ENCODE measurements around the gene NPR2. TPM values are rescaled to one million over a fixed set of nuclear protein-coding genes. Genes with fewer than 3 reads are reported as not detected.
A peak's percentile ranks its signal among the peaks of the same experiment; 100 is the strongest.

NPR2 gene
- total and polyA plus RNA-seq, 7 experiments from 2014 or later: 1.0 to 22.2 (median 3.9) TPM

- DNase-seq (no peak), ATAC-seq (no peak)
- H3K27ac Mint-ChIP-seq: peak overlapping the region in 1 of 9 donors; percentile 34
- Histone ChIP-seq H3K4me1 (ENCODE audit: control insufficient read depth in 2 of 2, insufficient read depth in 2 of 2, low read length in 2 of 2) (peaks cover 3 to 7% of the 10 kb centered on the region in 2 donors), H3K36me3 (ENCODE audit: control insufficient read depth in 2 of 3, insufficient read depth in 3 of 3, low read length in 3 of 3) (peaks cover 0 to 3% (median 0%) of the 10 kb centered on the region in 3 experiments), H3K27me3 (ENCODE audit: control insufficient read depth in 2 of 2, insufficient read depth in 2 of 2, low read length in 2 of 2) (no peaks in the 10 kb centered on the region), H3K9me3 (ENCODE audit: control insufficient read depth in 2 of 3, low read length in 3 of 3) (no peaks in the 10 kb centered on the region), H3K4me3 (ENCODE audit: low read length) (no peak overlapping the region), H3K27ac (ENCODE audit: low read depth, low read length) (no peak overlapping the region)
- CTCF ChIA-PET: interaction anchor here (0.6 to 1.0 kb wide), 3 partner anchors 8 to 1383 kb away, joined by 3 to 6 read pairs (median 3); no protein-coding TSS in a partner anchor
- no peaks in the 10 kb centered on the region for H3K27me3 Mint-ChIP-seq
- intact Hi-C loops (cut with micrococcal nuclease): no loop called here
- peaks cover 18 to 41% (median 31%) of the 10 kb centered on the region in 7 donors for H3K4me1 Mint-ChIP-seq
- H3K4me3 Mint-ChIP-seq: no peak overlapping the region
- no peaks in the 10 kb centered on the region for H3K36me3 Mint-ChIP-seq
- H3K9me3 Mint-ChIP-seq: no peaks in the 10 kb centered on the region
- POLR2A ChIA-PET: no interaction called here
These were observed 43.1 kb downstream of the NPR2 start for GRCh38 chr9:35834260-35835215.

- no peak overlapping the region for H3K4me3 Mint-ChIP-seq
- peaks cover 11 to 37% (median 24%) of the 10 kb centered on the region in 7 donors for H3K4me1 Mint-ChIP-seq
- ATAC-seq (peak; percentile 21), DNase-seq (no peak)
- Histone ChIP-seq H3K4me1 (ENCODE audit: control insufficient read depth in 2 of 2, insufficient read depth in 2 of 2, low read length in 2 of 2) (peaks cover 0 to under 1% of the 10 kb centered on the region in 2 donors), H3K36me3 (ENCODE audit: control insufficient read depth in 2 of 3, insufficient read depth in 3 of 3, low read length in 3 of 3) (peaks cover 0 to 3% (median 0%) of the 10 kb centered on the region in 3 experiments), H3K27me3 (ENCODE audit: control insufficient read depth in 2 of 2, insufficient read depth in 2 of 2, low read length in 2 of 2) (no peaks in the 10 kb centered on the region), H3K4me3 (ENCODE audit: low read length) (no peak overlapping the region), H3K27ac (ENCODE audit: low read depth, low read length) (no peak overlapping the region), H3K9me3 (ENCODE audit: control insufficient read depth in 2 of 3, low read length in 3 of 3) (no peaks in the 10 kb centered on the region)
- no peaks in the 10 kb centered on the region for H3K36me3 Mint-ChIP-seq
- ChIA-PET POLR2A (no interaction called here), CTCF (interaction anchor here (0.6 to 1.0 kb wide), 2 partner anchors 9 to 1384 kb away, joined by 3 read pairs; no protein-coding TSS in a partner anchor)
- intact Hi-C loops (cut with micrococcal nuclease): no loop called here
- H3K27ac Mint-ChIP-seq: no peak overlapping the region
- H3K9me3 Mint-ChIP-seq: no peaks in the 10 kb centered on the region
- H3K27me3 Mint-ChIP-seq: no peaks in the 10 kb centered on the region
These were observed 43.8 kb downstream of the NPR2 start for GRCh38 chr9:35835216-35835632.

GRCh38 chr9:35835766-35836165 lies 44.4 kb downstream of the NPR2 start:
- Mint-ChIP-seq H3K27ac (peak overlapping the region in 1 of 9 donors; percentile 74), H3K36me3 (no peaks in the 10 kb centered on the region), H3K9me3 (no peaks in the 10 kb centered on the region), H3K27me3 (no peaks in the 10 kb centered on the region), H3K4me1 (peaks cover 7 to 37% (median 19%) of the 10 kb centered on the region in 7 donors), H3K4me3 (no peak overlapping the region)
- intact Hi-C loops (cut with micrococcal nuclease): no loop called here
- Histone ChIP-seq H3K27me3 (ENCODE audit: control insufficient read depth in 2 of 2, insufficient read depth in 2 of 2, low read length in 2 of 2) (no peaks in the 10 kb centered on the region), H3K27ac (ENCODE audit: low read depth, low read length) (no peak overlapping the region), H3K9me3 (ENCODE audit: control insufficient read depth in 2 of 3, low read length in 3 of 3) (no peaks in the 10 kb centered on the region), H3K4me1 (ENCODE audit: control insufficient read depth in 2 of 2, insufficient read depth in 2 of 2, low read length in 2 of 2) (no peaks in the 10 kb centered on the region), H3K36me3 (ENCODE audit: control insufficient read depth in 2 of 3, insufficient read depth in 3 of 3, low read length in 3 of 3) (peaks cover 0 to 3% (median 0%) of the 10 kb centered on the region in 3 experiments), H3K4me3 (ENCODE audit: low read length) (no peak overlapping the region)
- ATAC-seq (no peak), DNase-seq (no peak)
- CTCF ChIA-PET: interaction anchor here (0.6 to 1.0 kb wide), 2 partner anchors 10 to 1384 kb away, joined by 3 read pairs; no protein-coding TSS in a partner anchor
- POLR2A ChIA-PET: no interaction called here

- no peaks in the 10 kb centered on the region for H3K36me3 Mint-ChIP-seq
- H3K27ac ChIP-seq (ENCODE audit: low read depth, low read length): no peak overlapping the region
- CTCF ChIA-PET: interaction anchor here (1.2 kb wide), 1 partner anchor 45 kb away, joined by 3 read pairs; no protein-coding TSS in a partner anchor
- intact Hi-C loops (cut with micrococcal nuclease): no loop called here
- H3K4me3 ChIP-seq (ENCODE audit: low read length): no peak overlapping the region
- peak overlapping the region in 1 of 9 donors; percentile 11 for H3K27ac Mint-ChIP-seq
- DNase-seq: no peak
- ATAC-seq: no peak
- no peak overlapping the region for H3K4me3 Mint-ChIP-seq
- no peaks in the 10 kb centered on the region for H3K9me3 Mint-ChIP-seq
- H3K4me1 Mint-ChIP-seq: peaks cover 4 to 31% (median 10%) of the 10 kb centered on the region in 7 donors
- H3K9me3 ChIP-seq (ENCODE audit: control insufficient read depth in 2 of 3, low read length in 3 of 3): no peaks in the 10 kb centered on the region
- peaks cover 0 to 3% (median 0%) of the 10 kb centered on the region in 3 experiments for H3K36me3 ChIP-seq (ENCODE audit: control insufficient read depth in 2 of 3, insufficient read depth in 3 of 3, low read length in 3 of 3)
- H3K4me1 ChIP-seq (ENCODE audit: control insufficient read depth in 2 of 2, insufficient read depth in 2 of 2, low read length in 2 of 2): no peaks in the 10 kb centered on the region
- POLR2A ChIA-PET: no interaction called here
- no peaks in the 10 kb centered on the region for H3K27me3 Mint-ChIP-seq
- no peaks in the 10 kb centered on the region for H3K27me3 ChIP-seq (ENCODE audit: control insufficient read depth in 2 of 2, insufficient read depth in 2 of 2, low read length in 2 of 2)
These were observed 45.2 kb downstream of the NPR2 start for GRCh38 chr9:35836595-35836994.

DNA sequence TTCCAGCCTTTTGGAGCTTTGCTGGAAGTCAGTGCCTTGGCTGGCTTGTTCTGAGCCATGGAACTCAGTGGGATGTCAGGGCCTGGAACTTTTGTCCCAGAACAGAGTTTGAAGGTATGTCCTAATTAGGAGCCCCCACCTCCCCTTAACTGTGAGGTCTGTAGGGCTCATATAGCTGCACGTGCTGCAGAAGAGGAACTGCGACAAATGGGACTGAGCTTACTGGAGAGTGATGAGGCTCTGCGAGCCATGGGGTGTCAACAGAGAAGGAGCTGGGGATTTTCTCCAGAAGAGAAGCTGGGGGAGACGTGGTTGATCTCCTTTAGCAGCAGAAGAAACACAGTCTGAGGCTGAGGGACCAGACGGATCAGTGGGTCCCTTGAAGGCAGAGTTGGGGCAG lies 48.5 kb downstream of the NPR2 start:
- H3K4me1 Mint-ChIP-seq: peaks cover 6 to 26% (median 10%) of the 10 kb centered on the region in 7 donors
- no peak for DNase-seq

GRCh38 chr9:35840881-35841644 lies 49.7 kb downstream of the NPR2 start:
- H3K27ac Mint-ChIP-seq: no peak overlapping the region
- no peak for ATAC-seq
- no peak overlapping the region for H3K4me3 Mint-ChIP-seq
- intact Hi-C loops (cut with micrococcal nuclease): no loop called here
- H3K4me3 ChIP-seq (ENCODE audit: low read length): no peak overlapping the region
- no peaks in the 10 kb centered on the region for H3K36me3 Mint-ChIP-seq
- no peaks in the 10 kb centered on the region for H3K27me3 Mint-ChIP-seq
- ChIA-PET POLR2A (no interaction called here), CTCF (interaction anchor here (1.0 kb wide), 1 partner anchor 165 kb away, joined by 4 read pairs; no protein-coding TSS in a partner anchor)
- H3K9me3 Mint-ChIP-seq: no peaks in the 10 kb centered on the region
- H3K27me3 ChIP-seq (ENCODE audit: control insufficient read depth in 2 of 2, insufficient read depth in 2 of 2, low read length in 2 of 2): no peaks in the 10 kb centered on the region
- peaks cover 15 to 34% (median 19%) of the 10 kb centered on the region in 7 donors for H3K4me1 Mint-ChIP-seq
- no peak for DNase-seq
- no peaks in the 10 kb centered on the region for H3K9me3 ChIP-seq (ENCODE audit: control insufficient read depth in 2 of 3, low read length in 3 of 3)
- no peaks in the 10 kb centered on the region for H3K36me3 ChIP-seq (ENCODE audit: control insufficient read depth in 2 of 3, insufficient read depth in 3 of 3, low read length in 3 of 3)
- no peak overlapping the region for H3K27ac ChIP-seq (ENCODE audit: low read depth, low read length)
- H3K4me1 ChIP-seq (ENCODE audit: control insufficient read depth in 2 of 2, insufficient read depth in 2 of 2, low read length in 2 of 2): peaks cover 0 to 19% of the 10 kb centered on the region in 2 donors

More for the DNA sequence above, 48.5 kb downstream of the NPR2 start:
- Mint-ChIP-seq H3K36me3 (no peaks in the 10 kb centered on the region), H3K4me3 (no peak overlapping the region), H3K9me3 (no peaks in the 10 kb centered on the region), H3K27ac (peak overlapping the region in 1 of 9 donors; percentile 87), H3K27me3 (no peaks in the 10 kb centered on the region)
- Histone ChIP-seq H3K4me1 (ENCODE audit: control insufficient read depth in 2 of 2, insufficient read depth in 2 of 2, low read length in 2 of 2) (peaks cover 0 to 8% of the 10 kb centered on the region in 2 donors), H3K4me3 (ENCODE audit: low read length) (no peak overlapping the region), H3K27me3 (ENCODE audit: control insufficient read depth in 2 of 2, insufficient read depth in 2 of 2, low read length in 2 of 2) (no peaks in the 10 kb centered on the region), H3K9me3 (ENCODE audit: control insufficient read depth in 2 of 3, low read length in 3 of 3) (no peaks in the 10 kb centered on the region), H3K27ac (ENCODE audit: low read depth, low read length) (no peak overlapping the region), H3K36me3 (ENCODE audit: control insufficient read depth in 2 of 3, insufficient read depth in 3 of 3, low read length in 3 of 3) (peaks cover 0 to 3% (median 0%) of the 10 kb centered on the region in 3 experiments)
- ChIA-PET POLR2A (interaction anchor here (1.1 kb wide), 1 partner anchor 80 kb away, joined by 5 read pairs; no protein-coding TSS in a partner anchor), CTCF (interaction anchor here (0.9 kb wide), 1 partner anchor 50 kb away, joined by 3 read pairs; no protein-coding TSS in a partner anchor)
- intact Hi-C loops (cut with micrococcal nuclease): no loop called here
- ATAC-seq: no peak
